ENCODE results near the gene ZNF83. TPM values are rescaled to one million over a fixed set of nuclear protein-coding genes. Genes with fewer than 3 reads are reported as not detected.
"Not testable (repeated sequence)": the region's sequence is repeated elsewhere in the genome, so short reads cannot be mapped to it uniquely, and the experiment has no call there.

The ZNF83 gene
- total RNA-seq = 60.2 and 60.8 TPM in 2 replicates

GRCh38 chr19:52637718-52638585 lies at the start of gene ZNF83:
TSS of gene ZNF83 (minus strand) at chr19:52638355.
- DNase-seq (ENCODE audit: low read depth) = peak; percentile 65
- H3K4me3 ChIP-seq (ENCODE audit: low read depth, low read length) = peak within 1 kb of the TSS; percentile 69
- TF ChIP-seq CTCF (IDR thresholded peaks at IDR 0.05; ENCODE audit: insufficient read depth, low read length, poor library complexity, severe bottlenecking) = no peak

GRCh38 chr19:52687684-52688083 lies 49.5 kb upstream of the ZNF83 start:
- Histone ChIP-seq H3K4me3 (ENCODE audit: low read depth, low read length) (no peak overlapping the region), H3K36me3 (ENCODE audit: control insufficient read depth, insufficient read depth, low read length) (peaks cover 1% of the 10 kb centered on the region), H3K27me3 (ENCODE audit: control insufficient read depth, insufficient read depth, low read length) (no peaks in the 10 kb centered on the region)
- TF ChIP-seq CTCF (IDR thresholded peaks at IDR 0.05; ENCODE audit: insufficient read depth, low read length, poor library complexity, severe bottlenecking) = no peak
- no peak for DNase-seq (ENCODE audit: low read depth)

More at GRCh38 chr19:52637718-52638585, at the start of gene ZNF83:
- H3K36me3 ChIP-seq (ENCODE audit: control insufficient read depth, insufficient read depth, low read length) = no peaks in the 10 kb centered on the region
- no peaks in the 10 kb centered on the region for H3K27me3 ChIP-seq (ENCODE audit: control insufficient read depth, insufficient read depth, low read length)

GRCh38 chr19:52685811-52686210 lies 47.7 kb upstream of the ZNF83 start:
- TF ChIP-seq CTCF (IDR thresholded peaks at IDR 0.05; ENCODE audit: insufficient read depth, low read length, poor library complexity, severe bottlenecking) = no peak

GRCh38 chr19:52681216-52681615 lies 43.1 kb upstream of the ZNF83 start:
- not testable (repeated sequence) for H3K36me3 ChIP-seq (ENCODE audit: control insufficient read depth, insufficient read depth, low read length); H3K27me3 ChIP-seq (ENCODE audit: control insufficient read depth, insufficient read depth, low read length); H3K4me3 ChIP-seq (ENCODE audit: low read depth, low read length); DNase-seq (ENCODE audit: low read depth)

More at GRCh38 chr19:52685811-52686210, 47.7 kb upstream of the ZNF83 start:
- no peak overlapping the region for H3K4me3 ChIP-seq (ENCODE audit: low read depth, low read length)
- peaks cover 1% of the 10 kb centered on the region for H3K36me3 ChIP-seq (ENCODE audit: control insufficient read depth, insufficient read depth, low read length)
- DNase-seq (ENCODE audit: low read depth) = no peak
- H3K27me3 ChIP-seq (ENCODE audit: control insufficient read depth, insufficient read depth, low read length) = no peaks in the 10 kb centered on the region

- Histone ChIP-seq H3K36me3 (ENCODE audit: control insufficient read depth, insufficient read depth, low read length) (peaks cover 1% of the 10 kb centered on the region), H3K27me3 (ENCODE audit: control insufficient read depth, insufficient read depth, low read length) (no peaks in the 10 kb centered on the region), H3K4me3 (ENCODE audit: low read depth, low read length) (no peak overlapping the region)
- no peak for DNase-seq (ENCODE audit: low read depth)
- no peak for TF ChIP-seq CTCF (IDR thresholded peaks at IDR 0.05; ENCODE audit: insufficient read depth, low read length, poor library complexity, severe bottlenecking)
These were observed 41.4 kb upstream of the ZNF83 start for GRCh38 chr19:52679598-52679997.

- not testable (repeated sequence) for H3K36me3 ChIP-seq (ENCODE audit: control insufficient read depth, insufficient read depth, low read length); DNase-seq (ENCODE audit: low read depth); H3K27me3 ChIP-seq (ENCODE audit: control insufficient read depth, insufficient read depth, low read length)
These were observed 37.1 kb upstream of the ZNF83 start for GRCh38 chr19:52675239-52675638.

GRCh38 chr19:52673014-52673413 lies 34.9 kb upstream of the ZNF83 start:
- Histone ChIP-seq H3K36me3 (ENCODE audit: control insufficient read depth, insufficient read depth, low read length) (no peaks in the 10 kb centered on the region), H3K27me3 (ENCODE audit: control insufficient read depth, insufficient read depth, low read length) (no peaks in the 10 kb centered on the region), H3K4me3 (ENCODE audit: low read depth, low read length) (no peak overlapping the region)
- DNase-seq (ENCODE audit: low read depth) = no peak
- TF ChIP-seq CTCF (IDR thresholded peaks at IDR 0.05; ENCODE audit: insufficient read depth, low read length, poor library complexity, severe bottlenecking) = no peak

More at GRCh38 chr19:52675239-52675638, 37.1 kb upstream of the ZNF83 start:
- H3K4me3 ChIP-seq (ENCODE audit: low read depth, low read length) = not testable (repeated sequence)
